GM21423 (cell line): ENCODE measurements around the gene NAA80.
A peak's percentile ranks its signal among the peaks of the same experiment; 100 is the strongest.

Source experiments
- ATAC-seq: cut with Tn5 transposase; IDR thresholded peaks from one replicate; pipeline ENCODE4 v1.9.1; 2021; ENCODE audit warnings: mild to moderate bottlenecking, moderate library complexity; ENCODE audit not compliant: unreplicated experiment

NAA80 gene

DNA sequence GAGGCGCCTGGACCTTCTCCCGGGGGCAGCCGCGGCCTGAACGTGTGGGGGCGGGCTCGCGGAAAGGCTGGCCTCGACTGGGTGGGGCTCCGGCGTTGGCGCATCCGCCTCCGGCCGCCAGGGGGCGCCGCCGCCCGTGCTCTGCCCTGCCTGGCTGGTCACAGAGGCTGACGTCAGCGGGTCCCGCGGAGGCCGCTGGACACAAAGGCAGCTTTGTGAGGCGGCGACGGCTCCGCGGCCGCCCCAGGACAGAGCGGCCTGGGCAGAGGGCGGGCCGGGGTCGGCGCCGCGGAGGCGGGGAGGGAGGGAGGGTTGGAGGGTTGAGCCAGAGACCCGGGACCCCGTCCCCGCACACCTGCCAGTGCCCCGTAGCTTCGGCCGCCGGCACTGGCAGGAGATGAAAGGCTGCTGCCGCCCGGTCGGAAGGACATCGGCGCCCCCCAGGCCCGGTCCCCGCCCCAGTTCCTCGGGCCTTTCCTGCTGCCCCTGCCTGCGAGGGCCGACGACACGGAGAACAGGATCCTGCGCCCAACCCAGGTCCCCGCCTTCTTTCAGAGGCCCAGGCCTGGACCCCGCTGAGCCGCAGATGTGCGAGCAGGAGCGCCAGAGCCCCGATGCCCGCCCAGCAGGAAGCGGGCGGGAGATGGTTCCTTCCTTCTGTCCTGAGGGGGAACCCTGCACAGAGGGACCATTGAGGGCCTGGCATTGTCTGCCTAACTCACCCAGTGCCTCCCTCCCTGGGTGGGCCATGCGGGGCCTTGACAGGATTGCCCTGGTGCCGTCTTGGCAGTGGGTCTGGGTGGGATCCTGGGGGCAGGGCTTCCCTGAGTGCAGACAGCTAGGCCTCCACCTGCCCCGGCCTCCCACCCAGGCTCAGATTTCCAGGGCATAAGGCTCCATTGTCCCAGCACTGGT lies 38.9 kb downstream of the NAA80 start:
- ATAC-seq = peak; percentile 85

DNA sequence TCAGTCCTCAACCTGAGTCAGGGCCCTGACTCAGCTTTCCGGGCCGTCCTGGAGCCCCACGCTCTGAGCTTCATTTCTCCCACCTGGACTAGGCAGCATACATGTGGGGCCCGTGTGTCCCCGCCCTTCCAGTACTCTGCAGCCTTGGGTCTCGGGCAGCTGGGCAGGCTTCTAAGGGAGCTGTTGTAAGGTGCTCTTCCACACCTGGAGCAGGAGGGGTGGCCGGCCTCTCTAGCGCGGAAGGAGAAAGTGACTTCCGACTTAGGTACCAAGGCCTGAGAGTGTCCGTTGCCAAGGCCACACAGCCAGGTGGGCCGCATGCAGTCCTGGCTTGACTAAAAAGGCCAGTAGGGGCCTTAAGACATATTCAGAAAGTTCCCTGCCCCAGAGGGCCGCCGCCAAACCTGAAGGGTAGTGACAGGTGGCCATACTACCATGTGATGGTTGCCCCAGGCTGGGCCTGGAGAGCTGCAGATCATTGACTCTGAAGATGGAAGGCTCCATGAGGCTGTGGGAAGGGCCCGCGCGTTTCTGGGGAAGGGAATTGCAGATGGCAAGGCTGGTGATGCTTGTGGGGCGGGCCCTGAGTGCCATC lies 39.7 kb downstream of the NAA80 start:
- ATAC-seq = peak; percentile 27

DNA sequence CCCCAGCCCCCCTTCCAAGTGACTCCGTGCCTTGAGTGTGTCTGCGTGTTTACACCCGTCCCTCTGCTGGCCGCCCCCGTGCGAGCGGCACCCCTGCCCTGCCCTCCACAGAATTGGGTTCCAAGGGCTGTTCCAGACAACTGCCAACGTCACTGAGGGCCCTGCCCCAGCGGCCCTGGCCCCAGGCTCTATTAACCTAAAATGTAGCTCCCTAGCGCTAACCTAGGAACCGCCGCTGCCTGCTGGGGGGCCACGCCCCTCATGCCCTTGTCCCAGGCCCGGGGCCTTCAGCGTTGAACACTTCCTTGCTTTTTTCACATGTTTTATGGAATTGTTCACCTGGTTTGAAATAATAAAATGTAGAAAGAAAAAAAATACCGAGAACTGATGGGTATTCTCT lies 40.2 kb downstream of the NAA80 start:
- ATAC-seq = no peak

DNA sequence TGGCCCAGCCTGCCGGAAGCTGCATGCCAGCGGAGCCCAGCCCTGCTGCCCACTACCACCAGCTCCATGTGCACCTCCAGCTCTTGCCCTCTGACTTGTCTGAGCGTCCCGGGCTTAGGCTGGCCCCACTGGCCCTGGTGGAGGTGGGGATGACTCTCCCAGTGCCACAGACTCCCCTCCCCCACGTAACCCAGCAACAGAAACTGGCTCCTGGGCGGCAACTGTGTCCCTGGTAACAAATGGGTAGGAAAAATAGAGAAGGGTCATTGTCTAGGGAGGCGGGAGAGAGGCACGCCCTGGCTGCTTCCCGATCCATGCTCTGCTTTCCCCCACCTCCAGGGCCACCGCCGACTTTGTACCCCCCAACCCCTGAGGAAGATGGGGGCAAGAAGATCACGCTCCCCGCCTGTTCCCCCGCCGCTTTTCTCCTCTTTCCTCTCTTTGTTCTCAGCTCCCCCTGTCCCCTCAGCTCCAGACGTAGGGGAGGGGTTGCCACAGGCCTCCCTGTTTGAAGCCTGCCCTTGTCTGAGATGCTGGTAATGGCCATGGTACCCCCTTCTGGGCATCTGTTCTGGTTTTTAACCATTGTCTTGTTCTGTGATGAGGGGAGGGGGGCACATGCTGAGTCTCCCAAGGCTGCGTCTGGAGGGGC lies 41.0 kb downstream of the NAA80 start:
- no peak for ATAC-seq

DNA sequence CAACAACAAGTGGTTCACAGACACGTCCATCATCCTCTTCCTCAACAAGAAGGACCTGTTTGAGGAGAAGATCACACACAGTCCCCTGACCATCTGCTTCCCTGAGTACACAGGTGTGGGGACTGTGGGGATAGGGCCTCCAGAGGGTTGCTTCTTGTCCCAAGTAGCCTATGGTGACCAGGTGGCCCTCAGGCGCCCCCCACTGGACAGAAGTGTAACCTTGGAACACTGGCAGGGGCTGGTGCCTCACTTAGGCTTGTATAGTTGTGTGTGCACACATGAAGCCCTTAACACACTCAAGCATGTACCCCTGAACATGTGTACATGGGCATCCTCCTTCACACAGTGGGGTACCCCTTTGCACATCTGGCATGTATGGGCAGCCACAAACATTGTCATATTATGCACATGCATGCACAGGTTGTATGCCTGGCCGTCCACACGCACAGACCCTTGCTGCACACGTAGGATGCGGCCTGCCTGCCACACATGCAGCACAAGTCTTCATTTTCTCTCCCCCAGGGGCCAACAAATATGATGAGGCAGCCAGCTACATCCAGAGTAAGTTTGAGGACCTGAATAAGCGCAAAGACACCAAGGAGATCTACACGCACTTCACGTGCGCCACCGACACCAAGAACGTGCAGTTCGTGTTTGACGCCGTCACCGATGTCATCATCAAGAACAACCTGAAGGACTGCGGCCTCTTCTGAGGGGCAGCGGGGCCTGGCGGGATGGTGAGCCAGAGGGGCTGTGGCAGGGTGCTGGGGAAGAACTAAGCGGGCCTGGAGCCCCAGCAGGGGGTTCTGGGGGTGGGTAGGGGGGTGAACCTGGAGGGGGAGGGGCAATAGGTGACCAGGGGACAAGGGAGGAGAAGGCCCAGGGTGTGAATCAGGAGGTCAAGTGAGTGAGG lies 42.0 kb downstream of the NAA80 start:
- ATAC-seq = no peak

DNA sequence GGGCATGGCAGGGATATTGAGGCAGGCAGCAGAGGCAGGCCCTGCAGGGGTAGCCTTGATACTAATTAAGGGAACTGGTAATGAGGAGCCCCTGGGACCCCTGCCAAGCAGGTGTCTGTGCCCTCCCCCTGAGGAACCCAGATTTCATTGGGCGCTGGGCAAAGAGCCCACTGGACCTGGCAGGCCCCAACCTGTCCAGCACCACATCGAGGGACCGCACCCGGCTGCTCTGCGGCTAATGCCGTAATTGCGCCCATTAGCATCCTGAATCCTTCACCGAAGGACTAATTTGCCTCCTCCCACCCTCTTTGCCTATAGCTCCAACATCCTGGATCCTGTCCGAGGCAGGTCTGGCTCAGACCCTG lies 44.0 kb downstream of the NAA80 start:
- no peak for ATAC-seq

DNA sequence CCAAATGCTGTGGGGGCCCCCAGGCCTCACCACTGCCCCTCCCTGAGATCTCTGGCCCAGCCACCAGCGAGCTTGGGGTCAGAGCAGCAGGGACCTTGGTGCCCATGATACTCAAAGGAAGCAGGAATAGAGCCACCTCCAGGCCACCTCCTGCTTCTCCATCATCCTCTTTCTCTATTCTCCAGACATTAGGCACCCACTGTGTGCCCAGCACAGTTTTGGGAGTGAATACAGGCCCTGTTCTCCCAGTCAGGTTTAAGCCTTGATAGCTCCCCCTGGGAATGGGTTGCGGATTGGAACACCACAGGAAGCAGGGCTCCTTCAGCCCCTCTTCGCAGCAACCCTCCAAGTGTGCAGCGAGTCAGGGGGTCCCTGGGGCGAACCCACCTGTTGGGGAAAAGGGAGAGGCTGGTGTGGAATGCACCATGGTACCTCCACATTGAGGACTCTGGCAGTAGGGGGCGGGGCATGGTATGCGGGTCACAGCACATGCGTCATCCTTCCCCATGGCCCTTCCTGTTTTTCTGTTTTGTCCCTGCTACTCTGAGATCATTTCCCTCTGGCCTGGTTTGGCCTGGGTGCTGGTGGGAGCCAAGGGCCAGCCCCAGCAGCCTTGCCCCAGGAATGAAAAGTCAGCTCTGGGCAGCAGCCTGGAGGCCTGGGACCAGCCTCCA lies 44.5 kb downstream of the NAA80 start:
- ATAC-seq = no peak

DNA sequence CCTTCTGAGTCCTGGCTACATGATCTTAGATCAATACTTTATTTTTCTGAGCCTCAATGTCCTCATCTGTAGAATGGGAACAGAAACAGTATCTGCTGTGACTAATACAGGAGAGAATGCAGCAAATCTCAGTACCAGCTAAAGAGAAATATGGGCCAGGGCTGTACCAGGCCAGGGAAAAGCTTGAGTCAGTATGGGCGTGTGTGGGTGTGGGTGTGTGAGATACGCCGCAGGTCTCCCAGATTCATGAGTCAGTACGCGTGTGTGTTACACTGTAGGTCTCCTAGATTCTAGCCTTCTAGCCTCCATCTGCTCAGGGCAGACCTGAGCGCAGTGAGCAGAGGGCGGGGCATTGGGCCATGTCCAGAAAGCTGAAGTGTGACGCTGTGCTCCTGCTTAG lies 48.0 kb downstream of the NAA80 start:
- no peak for ATAC-seq

DNA sequence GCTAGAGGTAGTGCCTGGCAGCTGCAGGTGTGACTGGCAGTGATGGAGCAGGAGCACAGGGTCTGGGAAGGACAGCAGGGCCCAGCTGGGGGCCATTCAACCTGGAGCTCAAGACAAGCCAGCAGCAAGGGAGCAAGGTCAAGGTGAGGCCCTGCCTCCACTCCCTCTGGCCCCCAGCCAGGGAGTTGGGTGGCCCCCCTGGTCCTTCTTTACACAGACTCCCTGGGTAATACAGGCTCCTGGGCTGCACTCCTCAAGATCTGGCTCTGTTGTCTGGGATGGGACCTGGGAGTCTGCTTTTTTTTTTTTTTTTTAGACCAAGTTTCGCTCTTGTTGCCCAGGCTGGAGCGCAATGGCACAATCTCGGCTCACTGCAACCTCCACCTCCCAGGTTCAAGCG lies 48.7 kb downstream of the NAA80 start:
- ATAC-seq = no peak

DNA sequence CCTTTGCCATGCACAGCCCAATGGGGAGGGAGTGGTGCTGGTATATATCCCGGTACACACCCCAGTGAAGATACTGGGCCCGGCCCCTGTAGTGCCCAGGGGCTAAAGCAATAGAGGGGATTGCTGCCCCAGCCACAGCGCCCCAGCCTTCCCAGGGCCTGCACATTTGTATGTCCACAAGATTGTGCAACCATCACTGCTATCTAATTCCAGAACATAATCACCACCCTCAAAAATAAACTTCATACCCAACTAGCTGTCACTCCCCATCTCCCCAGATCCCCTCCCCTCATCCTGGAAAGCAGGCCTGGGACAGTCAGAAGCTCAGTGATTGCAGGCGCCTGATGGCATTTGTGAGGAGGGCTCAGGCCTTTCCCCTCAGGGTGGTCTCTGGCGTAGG lies 49.7 kb downstream of the NAA80 start:
- ATAC-seq = no peak

DNA sequence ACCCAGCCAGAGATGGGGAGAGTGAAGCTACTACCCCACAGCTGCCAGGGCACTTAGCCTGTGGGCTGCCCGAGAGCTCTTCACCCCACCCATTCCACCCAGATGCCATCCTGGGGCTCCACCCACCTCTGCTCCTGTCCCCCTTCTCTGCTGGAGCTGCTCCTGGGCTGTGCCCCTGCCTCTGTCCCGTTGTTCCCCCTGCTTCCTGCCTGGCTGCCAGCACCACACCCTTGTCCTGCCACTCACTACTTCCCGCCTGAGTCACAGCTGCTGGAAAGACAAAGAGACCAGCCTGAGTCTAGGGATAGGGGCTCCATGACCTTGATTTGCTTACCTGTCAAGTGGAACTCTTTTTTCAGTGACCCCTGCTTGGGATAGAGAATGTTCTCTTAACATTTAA lies 50.8 kb downstream of the NAA80 start:
- no peak for ATAC-seq

DNA sequence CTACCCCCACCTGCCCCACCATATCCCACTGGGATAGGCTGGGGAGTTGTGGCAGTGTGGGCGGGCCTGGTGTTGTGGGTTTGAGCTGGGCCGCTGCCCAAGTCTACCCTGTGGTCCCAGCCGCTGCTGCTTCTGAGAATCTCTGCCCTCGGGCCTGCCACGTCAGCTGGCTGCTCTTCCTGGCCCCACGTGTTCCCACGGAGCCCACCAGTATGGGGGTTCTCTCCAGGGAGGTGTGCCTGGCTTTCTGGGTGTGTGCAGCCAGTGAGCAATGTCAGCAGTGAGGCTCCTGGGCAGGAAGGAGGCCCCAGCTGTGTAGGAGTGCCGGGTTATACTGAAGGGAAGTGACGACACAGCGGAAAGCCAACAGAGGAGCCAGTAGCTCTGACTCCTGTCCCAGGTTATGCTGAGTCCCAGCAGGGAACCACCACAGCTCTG lies 52.7 kb downstream of the NAA80 start:
- peak; percentile 44 for ATAC-seq
